KOPT-K1 (cell line): Measurements from ENCODE around the gene ADGRB3.
"Not testable (repeated sequence)": the region's sequence is repeated elsewhere in the genome, so short reads cannot be mapped to it uniquely, and the experiment has no call there.

Experiments used
- H3K27ac ChIP-seq: fragments of 200-600 bp; sonication (generic); 2 replicates; pipeline ENCODE4 v1.5.1; 2016; ENCODE audit warnings: antibody characterized with exemption, mild to moderate bottlenecking, low read depth, low read length; ENCODE audit not compliant: poor library complexity, severe bottlenecking
- H3K36me3 ChIP-seq: fragments of 200-600 bp; sonication (generic); 2 replicates; pipeline ENCODE4 v1.5.1; 2017; ENCODE audit warnings: antibody characterized with exemption, mild to moderate bottlenecking, low read length, moderate library complexity; ENCODE audit not compliant: insufficient read depth
- H3K9me3 ChIP-seq: fragments of 200-600 bp; sonication (generic); 2 replicates; pipeline ENCODE4 v1.5.1; 2017; ENCODE audit warnings: antibody characterized with exemption, low read length, mild to moderate bottlenecking; ENCODE audit not compliant: insufficient read depth, poor library complexity, severe bottlenecking

ADGRB3 gene

DNA sequence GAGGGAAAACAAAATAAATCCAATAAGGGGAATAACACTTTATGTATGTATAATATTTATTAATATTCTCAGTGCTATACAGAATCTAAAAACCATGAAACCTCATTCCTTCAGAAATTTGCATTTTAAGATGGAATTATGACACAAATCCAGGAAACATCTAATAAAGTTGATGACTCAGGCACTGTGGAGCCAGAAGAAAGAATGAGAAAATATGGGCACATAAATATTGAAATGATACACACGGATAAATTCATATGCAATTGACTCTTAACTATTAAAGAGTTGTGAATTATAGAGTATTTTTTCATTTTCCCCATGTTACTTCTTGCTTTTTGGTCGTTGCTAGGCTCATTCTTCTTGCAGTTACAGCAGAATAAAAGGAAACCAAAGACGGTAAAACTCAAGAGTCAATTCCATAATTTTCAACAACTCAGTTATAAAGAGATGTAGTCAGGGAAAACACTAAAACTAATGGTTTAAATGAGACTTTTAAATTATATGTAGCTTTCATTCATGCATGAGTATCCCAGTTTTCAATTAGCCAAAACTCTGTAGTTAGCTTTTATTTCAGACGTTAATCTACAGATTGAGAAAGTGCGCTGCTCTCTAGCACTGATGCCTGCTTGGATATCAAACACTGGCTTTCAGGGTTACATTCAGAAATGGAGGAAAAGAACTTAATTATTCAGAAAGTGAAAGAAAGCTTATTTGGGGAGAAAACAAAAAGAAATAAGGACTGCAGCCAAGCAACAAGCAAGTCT, 95.4 kb downstream of the ADGRB3 start:
- Histone ChIP-seq H3K36me3 (no peaks in the 10 kb centered on the region), H3K9me3 (no peaks in the 10 kb centered on the region), H3K27ac (no peak overlapping the region)

DNA sequence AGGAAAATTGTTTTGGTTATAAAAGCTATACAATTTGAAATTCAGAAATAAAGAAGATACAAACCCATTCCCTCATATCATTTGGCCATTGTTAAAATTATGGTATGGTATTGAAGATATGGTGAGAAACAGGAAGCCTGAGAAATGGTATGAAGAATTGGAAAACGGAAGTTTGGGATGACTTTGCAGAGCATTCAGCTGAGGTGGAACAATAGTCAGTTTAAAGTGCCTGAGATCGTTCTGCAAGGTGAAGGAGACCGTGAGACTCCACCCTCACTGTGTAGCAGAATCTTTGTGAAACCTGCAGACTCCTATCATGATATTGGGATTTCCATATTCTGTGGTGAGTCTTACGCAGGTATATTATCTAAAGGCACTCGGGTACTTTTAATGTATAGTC, 97.3 kb downstream of the ADGRB3 start:
- no peaks in the 10 kb centered on the region for H3K9me3 ChIP-seq
- H3K27ac ChIP-seq, result no peak overlapping the region
- H3K36me3 ChIP-seq, result no peaks in the 10 kb centered on the region

DNA sequence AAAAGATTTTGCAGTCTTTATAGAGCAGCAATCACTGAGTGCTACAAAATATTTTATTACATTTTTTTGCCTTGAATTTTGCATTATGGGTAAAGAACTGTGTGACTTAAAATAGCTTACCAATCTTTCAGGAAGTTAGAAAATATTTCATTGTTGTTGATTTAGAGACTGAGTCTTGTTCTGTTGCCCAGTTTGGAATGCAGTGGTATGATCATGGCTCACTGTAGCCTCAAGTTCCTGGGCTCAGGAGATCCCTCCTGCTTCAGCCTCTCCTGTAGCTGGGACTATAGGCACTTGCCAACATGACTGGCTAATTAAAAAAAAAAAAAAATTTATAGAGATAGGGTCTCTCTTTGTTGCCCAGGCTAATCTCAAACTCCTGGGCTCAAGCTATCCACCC, 100.8 kb downstream of the ADGRB3 start:
- Histone ChIP-seq H3K36me3 (no peaks in the 10 kb centered on the region), H3K27ac (no peak overlapping the region), H3K9me3 (no peaks in the 10 kb centered on the region)

DNA sequence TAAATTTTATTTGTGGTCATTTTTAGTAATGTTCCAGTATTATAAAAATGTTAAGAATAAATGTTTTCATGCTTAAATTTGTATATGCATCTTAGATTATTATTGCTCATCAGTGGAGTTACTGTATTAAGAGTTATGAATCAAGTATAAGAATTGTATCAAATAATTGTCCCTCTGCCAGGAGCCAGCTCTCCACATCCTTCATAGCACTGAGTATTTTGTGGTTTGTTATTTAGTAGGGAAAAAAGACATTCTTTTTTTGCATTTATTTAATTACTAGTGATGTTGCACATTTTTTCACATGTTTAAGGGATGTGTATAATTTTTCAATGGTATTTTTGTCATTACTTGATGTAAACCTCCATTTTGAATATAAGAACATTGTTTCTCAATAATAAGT, 102.0 kb downstream of the ADGRB3 start:
- H3K9me3 ChIP-seq, result no peaks in the 10 kb centered on the region
- no peak overlapping the region for H3K27ac ChIP-seq
- no peaks in the 10 kb centered on the region for H3K36me3 ChIP-seq

DNA sequence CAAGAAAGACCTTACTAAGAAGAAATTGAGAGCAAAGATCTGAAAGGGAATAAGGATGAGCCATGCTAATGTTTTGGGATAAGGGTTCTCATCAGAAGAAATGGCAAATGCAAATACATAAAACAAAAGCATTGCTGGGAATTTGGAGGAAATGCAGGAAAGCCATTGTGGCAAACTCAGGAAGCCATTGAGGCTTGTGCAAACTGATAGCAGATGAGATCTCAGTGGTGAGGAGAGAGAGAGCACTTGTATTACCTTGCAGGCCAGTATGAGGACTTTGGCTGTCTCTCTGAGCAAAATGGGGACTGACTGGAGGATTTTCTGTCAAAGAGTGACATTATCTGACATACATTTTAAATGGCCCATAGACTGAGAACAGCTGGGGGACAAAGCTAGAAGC, 103.0 kb downstream of the ADGRB3 start:
- Histone ChIP-seq H3K27ac (no peak overlapping the region), H3K36me3 (no peaks in the 10 kb centered on the region), H3K9me3 (no peaks in the 10 kb centered on the region)

DNA sequence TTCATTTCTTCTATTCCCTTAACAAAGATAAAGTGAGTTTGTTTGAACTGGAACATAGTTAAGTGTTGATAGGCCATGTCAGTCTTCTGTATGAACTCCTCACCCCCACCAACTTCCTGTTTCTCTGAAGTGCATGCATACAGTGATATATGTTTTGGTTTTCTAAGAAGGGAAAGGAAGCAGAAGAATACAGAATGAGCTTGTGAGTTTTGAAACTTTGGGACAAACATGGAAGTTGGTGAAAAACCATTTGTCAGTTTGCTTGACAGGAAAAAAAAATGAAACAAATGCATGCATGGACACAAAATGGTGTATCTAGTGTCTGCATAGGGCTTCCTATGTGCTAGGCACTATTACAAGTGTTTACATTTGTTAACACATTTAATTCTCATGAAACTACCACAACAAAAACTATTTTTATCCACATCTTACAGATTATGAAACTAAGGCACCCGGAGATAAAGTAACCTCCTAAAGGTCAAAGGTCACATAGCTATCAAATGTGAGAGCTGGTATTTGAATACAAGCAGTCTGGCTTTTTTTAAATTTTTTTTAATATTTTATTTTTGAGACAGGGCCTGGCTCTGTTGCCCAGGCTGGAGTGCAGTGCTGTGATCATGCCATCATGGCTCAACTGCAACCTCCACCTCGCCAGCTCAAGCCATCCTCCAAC, 105.9 kb downstream of the ADGRB3 start:
- Histone ChIP-seq H3K36me3 (no peaks in the 10 kb centered on the region), H3K9me3 (no peaks in the 10 kb centered on the region), H3K27ac (no peak overlapping the region)

DNA sequence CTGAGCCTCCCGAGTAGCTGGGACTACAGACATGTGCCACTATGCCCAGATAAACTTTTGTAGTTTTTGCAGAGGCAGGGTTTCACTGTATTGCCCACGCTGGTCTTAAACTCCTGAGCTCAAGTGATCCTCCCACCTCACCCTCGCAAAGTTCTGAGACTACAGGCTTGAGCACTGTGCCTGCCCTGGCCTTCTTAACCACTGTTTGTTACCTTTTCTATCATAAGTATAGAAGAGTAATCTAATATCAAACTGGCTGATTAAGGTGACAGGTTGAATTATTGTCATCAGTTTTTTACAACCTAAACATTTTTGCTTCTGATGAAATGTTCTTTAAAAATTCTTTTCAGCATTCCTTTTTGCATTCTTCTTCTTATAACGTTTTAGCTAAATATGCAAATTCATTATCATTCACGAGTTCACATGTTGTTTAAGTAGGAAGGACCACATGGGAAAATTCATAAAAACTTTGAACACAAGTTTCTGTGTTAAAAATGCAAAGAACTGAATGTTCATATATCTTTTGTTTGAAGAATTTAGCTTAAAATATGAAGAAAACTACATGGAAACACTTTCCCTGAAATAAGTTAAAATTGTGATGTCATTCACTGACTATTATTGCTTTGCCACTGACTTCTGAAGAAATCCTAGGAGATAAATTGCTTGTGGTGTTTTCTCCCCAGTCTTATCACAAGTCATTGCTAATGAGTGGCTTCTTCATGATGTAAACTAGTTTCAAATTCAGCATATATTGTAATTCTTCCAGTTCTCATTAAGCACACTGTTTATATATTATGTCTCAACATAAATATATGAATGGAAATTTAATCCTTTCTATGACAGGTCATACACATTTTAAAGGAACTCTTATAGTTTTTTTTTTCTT, 106.7 kb downstream of the ADGRB3 start:
- H3K27ac ChIP-seq, result no peak overlapping the region
- no peaks in the 10 kb centered on the region for H3K36me3 ChIP-seq
- no peaks in the 10 kb centered on the region for H3K9me3 ChIP-seq

DNA sequence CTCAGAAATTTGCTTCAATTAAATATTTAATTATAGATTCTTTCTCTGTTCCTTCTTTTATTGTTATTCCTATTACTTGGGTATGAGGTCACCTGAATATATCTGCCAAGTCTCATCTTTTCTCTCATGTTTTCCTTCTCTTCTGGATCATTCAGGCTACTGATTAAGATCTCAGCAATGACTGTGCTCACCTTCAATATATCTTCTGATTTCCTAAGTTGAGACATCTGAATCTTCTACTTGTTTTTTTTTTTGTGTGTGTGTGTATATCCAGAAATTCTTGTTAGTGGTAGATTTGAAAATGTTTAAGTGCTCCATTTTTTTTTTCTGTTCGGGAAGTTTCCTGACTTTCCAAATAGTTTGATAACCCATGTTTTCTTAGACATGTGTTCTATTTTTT, 108.0 kb downstream of the ADGRB3 start:
- Histone ChIP-seq H3K36me3 (no peaks in the 10 kb centered on the region), H3K9me3 (no peaks in the 10 kb centered on the region), H3K27ac (no peak overlapping the region)

DNA sequence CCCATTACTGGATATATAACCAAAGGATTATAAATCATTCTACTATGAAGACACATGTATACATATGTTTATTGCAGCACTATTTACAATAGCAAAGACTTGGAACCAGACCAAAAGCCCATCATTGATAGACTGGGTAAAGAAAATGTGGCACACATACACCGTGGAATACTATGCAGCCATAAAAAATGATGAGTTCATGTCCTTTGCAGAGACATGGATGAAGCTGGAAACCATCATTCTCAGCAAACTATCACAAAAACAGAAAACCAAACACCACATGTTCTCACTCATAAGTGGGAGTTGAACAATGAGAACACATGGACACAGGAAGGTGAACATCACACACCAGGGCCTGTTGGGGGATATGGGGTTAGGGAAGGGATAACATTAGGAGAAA, 109.3 kb downstream of the ADGRB3 start:
- H3K9me3 ChIP-seq, H3K27ac ChIP-seq, H3K36me3 ChIP-seq: not testable (repeated sequence)

DNA sequence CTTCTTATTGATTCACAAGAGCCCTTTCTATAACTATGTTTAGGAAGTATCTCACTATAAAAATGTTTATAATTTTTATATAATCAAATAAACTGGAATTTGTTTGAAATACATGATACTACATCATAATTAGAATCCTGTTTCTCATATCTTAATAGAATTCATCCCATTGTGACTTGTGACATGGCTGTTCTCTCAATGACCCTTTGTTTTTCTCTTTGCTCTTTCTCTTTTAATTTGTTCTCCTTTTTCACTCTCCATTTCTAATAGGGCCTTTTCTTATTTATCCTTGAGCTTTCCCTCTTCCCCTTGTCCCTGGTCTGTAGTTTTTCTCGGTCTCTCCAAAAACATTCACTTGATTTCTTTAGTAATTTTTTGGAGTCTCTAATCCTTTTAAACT, 111.3 kb downstream of the ADGRB3 start:
- Histone ChIP-seq H3K36me3 (no peaks in the 10 kb centered on the region), H3K27ac (no peak overlapping the region), H3K9me3 (no peaks in the 10 kb centered on the region)

DNA sequence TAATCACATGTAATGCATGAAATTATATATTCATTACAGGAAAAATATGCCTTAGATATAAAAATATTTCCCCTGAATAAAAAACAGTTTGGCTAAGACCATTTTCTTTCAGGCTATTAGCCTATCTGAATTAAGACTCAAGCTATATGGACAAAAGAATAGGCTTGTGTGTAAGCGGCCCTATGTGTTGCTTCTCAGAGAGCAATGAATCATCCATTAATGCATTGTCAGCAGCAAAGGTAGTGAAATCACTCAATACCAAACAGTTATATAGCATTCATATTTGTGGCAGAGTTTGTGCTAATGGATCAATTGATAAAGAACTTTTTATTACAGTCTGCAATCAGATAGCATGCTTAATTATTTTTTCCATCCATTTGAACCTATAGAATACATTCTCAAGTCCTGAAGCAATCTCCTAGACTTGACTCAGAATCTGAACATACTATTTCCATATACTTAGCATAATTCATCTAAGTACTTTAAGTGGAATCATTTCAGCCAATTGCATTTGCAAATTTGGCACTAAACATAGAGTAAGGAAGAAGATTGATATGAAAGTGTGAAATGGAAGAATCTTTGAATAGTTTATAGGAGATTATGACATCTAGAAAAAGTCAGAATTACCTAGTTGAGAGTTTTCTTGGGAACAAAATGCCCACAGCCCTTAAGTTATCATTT, 112.2 kb downstream of the ADGRB3 start:
- H3K36me3 ChIP-seq, result no peaks in the 10 kb centered on the region
- no peak overlapping the region for H3K27ac ChIP-seq
- no peaks in the 10 kb centered on the region for H3K9me3 ChIP-seq

DNA sequence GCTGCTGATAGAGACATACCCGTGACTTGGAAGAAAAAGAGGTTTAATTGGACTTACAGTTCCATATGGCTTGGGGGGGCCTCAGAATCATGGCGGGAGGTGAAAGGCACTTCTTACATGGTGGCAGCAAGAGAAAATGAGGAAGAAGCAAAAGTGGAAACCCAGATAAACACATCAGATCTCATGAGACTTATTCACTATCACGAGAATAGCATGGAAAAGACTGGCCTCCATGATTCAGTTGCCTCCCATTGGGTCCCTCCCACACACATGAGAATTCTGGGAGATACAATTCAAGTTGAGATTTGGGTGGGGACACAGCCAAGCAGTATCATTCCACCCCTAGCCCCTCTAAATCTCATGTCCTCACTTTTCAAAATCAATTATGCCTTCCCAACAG, 112.8 kb downstream of the ADGRB3 start:
- not testable (repeated sequence) for H3K27ac ChIP-seq, H3K9me3 ChIP-seq, H3K36me3 ChIP-seq

DNA sequence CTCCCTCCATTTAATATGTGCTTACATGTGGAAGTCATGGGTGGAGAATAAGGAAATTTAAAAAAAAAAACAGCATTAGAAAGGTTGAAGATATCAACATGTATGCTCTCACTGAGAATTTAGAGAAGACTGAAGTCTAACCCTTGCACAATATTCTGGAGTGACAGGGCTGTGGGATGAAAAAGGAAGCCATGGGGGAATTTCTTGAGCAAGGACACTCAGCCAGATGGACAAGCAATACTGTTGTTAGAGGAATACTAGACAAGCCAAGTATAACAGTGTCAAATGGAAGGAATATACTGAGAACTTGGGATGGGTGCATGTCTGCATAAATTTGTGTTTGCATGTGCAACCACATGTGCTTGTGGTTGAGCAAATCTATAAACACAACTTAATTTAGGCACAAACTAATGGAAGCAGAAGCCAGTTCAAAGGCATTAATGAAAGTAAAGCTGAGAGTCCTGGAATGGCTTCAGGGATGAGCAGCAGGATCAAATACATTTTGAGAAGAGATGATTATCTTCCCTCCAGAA, 119.7 kb downstream of the ADGRB3 start:
- no peak overlapping the region for H3K27ac ChIP-seq
- no peaks in the 10 kb centered on the region for H3K36me3 ChIP-seq
- H3K9me3 ChIP-seq, result no peaks in the 10 kb centered on the region

DNA sequence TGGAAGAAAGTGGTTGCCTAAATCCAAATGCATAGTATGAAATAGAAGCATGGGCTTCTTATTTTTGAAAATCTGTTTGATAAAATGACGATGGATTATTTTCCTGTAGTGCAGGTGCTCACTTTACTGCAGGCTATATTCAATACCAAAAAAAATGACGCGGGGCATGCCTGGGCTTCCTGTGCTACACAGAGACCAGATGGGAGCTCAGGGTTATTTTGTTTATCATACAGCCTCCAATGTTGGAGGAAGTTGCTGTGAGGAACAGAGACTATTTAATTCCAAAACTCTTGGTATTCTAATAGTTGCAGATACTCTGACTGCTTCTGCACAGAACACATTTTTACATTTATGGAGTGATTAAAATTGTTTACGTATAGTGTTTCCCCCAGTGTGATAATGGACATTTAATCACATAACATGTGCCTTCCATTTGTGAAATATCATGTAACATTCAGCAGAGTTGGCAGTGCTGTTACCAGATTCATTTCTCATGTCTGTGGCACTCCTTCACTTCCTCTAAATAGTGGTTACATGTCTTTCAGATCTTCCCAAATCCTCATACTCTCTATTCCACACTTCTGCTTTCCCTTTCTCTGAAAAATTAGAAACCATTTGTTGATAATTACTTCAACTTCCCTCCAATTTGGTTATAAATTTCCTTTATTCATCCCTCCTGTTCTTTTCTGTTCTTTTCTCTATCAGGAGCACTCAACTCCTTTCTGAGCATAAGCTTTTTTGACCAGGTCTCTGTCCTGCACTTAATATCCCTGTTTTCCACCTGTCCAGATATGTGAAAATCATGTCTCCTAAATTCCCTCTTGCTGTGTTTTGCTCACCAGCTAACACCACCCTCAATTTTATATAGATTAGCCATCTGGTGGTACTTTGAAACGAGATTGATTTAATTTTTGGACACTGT, 121.6 kb downstream of the ADGRB3 start:
- Histone ChIP-seq H3K27ac (no peak overlapping the region), H3K9me3 (no peaks in the 10 kb centered on the region), H3K36me3 (no peaks in the 10 kb centered on the region)
